ENCODE data around the gene MRPL45.

MRPL45 gene

GRCh38 chr17:38325221-38325851, 28.4 kb downstream of the MRPL45 start:
- DNase-seq = no peak

DNA sequence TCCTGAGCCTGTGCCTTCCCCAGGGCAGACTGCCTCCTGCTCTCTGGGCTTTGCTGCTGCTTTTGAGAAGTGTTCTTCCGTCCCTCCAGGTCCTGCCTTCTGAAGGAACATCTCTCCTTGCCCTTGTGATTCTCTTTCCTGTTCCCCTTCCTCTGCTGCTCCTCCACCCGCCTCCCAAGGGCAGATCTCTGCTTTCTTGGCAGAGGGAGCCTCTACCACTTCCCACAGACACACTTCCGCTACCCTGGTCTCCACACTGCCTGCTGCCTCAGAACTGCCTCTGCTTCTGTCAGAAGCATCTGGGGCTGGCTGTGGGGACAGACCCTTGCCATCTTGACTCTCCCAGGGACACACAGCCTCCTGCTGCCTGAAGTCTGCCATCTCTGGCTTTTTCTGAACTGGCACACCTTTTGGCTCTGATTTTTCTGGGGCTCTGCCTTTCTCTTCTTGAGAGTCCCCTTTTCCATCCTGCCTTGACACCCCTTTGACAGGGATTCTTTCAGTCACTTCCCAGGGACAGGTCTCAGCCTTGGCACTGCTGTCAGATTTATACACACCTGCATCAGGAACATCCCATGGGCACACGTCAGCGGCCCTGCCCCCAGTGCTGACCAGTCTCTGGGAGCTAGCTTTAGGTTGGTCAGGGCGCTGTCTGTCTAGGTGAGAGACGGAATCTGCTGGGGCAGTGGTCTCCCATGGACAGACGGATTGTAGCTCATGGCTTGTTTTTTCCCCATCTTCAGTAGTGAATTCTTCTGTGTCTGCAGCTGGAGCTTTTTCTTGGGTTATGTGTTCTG, 30.2 kb downstream of the MRPL45 start:
- DNase-seq = peak; percentile 73

DNA sequence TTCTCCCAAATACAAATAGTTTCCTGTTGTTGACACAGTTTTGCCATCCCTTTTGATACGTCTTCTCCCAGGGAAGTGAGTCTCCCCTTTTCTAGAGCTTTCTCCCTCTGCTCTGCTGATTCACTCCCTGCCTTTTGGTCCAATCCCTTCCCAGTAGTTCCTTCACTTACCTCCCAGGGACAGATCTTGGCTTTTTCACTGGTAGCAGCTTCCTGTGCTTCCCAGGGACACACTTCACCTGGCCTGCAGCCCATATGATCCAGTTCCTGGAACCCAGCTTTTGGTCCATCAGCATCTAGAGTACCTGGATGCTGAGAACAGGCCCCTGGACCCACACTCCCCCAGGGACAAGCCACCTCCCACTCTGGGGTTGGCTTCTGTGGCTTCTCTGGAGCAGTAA, 31.0 kb downstream of the MRPL45 start:
- DNase-seq = no peak

DNA sequence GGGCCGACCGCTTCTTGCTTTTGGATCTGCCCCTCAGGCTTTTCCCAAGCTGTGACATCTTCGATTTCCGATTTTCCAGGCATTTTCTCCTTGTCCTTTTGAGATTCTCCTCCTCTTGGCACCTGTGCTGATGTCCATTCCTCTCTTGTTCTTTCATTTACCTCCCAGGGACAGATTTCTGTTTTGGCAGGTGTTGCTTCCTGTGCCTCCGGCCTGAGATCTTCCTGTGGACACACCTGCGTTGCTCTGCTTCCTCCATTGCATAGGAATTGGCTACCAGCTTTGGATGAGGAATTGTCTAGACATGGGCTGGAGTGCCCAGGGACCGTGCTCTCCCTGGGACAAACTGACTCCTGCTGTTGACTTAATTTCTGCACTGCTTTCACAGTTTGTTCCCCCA, 31.7 kb downstream of the MRPL45 start:
- no peak for DNase-seq

DNA sequence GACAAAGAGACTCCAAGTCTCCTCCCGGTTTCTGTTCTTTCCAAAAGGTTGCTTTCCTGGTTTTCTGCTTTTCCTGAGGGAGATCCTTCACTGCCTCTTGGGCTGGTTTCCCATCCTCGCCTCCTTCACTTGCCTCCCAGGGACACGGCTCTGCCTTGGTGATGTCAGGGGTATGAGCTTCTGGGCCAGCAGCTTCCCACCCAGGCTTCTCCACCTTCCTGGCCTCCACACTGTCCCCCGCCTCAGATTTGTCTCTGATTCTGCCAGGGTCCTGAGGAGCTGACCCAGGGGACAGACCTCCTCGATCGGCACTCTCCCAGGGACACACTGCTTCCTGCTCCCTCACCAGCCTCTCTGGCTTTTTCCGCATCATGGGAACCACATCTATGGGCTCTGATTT, 32.3 kb downstream of the MRPL45 start:
- no peak for DNase-seq

- no peak for DNase-seq
Observed at GRCh38 chr17:38329808-38330730, 33.1 kb downstream of the MRPL45 start.

GRCh38 chr17:38330941-38331411, 34.0 kb downstream of the MRPL45 start:
- no peak for DNase-seq

GRCh38 chr17:38332735-38333134, 35.8 kb downstream of the MRPL45 start:
- no peak for DNase-seq

DNA sequence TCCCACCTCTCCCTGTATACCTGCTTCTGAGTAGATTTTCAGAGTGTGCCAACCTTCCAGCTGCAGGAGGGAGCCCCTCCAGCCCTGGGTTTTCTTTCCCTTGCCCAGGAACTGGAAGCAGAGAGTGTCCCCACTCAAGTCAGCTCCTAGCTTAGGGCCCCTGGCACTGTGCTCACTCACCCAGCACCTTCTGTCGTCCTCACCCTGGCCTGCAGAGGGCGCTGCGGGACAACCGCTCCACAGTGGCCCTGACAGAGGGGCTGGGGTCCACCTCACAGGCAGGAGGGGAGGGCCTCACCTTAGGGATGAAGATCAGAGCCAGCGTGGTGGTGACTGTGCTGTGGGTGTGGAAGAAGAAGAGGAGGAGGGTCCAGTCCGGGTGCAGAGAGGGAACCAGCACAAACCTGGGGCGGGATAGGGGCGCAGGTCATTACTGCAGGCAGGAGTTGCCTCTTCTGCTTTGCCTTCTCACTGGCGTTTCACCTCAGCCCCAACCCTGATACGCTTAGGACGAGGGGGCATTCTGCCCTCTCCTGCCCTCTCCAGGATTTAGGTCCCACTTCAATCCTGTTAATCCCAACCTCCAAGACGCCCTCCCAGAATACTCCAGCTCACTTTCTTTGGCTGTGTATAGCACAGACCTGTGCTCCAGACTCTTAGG, 36.8 kb downstream of the MRPL45 start:
- peak; percentile 20 for DNase-seq

- DNase-seq = no peak
Observed at GRCh38 chr17:38334480-38335364, 37.8 kb downstream of the MRPL45 start.

DNA sequence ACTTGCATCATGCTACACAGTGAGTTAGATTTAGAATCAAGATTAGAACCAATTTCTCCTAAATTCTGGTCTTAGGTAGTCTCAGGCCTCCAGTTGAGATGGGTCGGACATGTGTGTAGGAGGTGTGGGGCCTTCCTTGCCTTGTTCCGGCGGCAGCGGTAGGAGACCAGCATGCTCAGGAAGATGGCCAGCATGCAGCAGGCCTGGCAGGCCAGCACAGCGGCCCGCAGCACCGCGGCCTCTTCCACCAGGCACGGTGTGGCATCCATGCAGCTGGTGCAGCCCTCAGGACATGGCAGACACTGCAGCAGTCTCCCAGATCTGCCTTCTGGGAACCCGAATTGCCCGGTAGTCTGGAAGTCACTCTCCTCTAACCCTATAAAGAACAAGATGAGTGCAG, 39.9 kb downstream of the MRPL45 start:
- no peak for DNase-seq

GRCh38 chr17:38338053-38338452, 41.1 kb downstream of the MRPL45 start:
- DNase-seq = no peak

DNA sequence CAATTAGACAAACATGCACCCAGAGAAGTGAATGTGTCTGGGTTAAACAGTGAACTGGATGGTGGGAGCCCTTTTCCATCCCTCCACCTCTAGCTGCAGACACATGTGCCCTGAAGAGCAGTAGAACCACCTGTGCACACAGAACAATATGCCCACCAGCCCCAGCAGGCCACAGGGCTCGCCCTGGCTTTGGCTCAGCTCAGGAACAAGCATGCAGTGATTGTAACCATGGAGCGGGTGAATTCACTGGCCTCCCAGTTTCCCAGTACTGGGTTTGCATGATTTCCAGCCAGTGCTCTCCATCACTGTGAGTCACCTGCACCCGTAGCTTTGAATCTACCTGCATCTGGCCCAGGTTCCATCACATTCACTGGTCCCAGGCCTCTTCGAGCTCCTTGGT, 41.6 kb downstream of the MRPL45 start:
- no peak for DNase-seq

- DNase-seq = no peak
Observed at GRCh38 chr17:38339891-38340290, 42.9 kb downstream of the MRPL45 start.

GRCh38 chr17:38341035-38341721, 44.2 kb downstream of the MRPL45 start:
- peak; percentile 62 for DNase-seq

- no peak for DNase-seq
Observed at GRCh38 chr17:38342886-38343607, 46.1 kb downstream of the MRPL45 start.

DNA sequence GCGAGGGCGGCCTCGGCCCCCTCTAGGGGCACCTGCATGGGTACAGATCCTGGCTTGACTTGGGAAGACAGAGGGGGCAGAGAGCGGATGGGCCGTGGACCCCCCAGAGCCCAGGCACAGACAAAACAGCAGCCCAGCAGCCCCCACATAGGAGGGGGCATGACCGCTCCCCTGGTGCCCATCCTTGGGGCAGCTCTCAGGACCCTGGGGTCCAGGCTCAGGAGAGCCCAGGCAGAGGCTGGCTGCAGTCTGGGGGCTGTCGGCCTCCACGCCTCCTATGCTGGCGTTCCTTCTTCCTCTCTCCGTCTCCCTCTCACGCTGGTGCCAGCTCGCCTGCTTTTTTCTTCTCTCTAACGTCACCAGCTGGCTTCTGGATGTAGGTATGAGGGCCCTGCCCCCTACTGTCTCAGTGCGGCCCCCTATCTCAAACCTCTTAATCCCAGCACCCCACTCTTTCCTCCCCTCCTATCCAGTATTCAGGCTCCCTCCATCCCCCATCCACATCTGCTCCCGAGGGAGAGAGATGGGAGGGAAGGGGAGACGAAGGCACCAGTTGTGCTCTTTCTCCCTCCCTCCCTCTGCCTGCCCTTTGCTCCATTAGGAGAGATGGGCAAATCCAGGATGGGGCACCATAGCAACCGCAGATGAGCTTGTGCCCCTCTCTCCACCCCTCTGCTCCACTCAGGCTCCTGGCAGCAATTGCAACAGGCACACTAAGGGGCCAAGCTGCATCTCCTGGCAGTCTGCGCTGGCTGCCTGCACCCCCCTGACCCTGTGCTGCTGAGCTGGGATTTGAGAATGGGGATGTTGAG, 46.8 kb downstream of the MRPL45 start, which contains the start of gene GPR179:
Gene GPR179 (minus strand): TSS at position 349 of the 812 bp plus-strand sequence. CDS start 167 bp downstream, at position 182.
- no peak for DNase-seq

DNA sequence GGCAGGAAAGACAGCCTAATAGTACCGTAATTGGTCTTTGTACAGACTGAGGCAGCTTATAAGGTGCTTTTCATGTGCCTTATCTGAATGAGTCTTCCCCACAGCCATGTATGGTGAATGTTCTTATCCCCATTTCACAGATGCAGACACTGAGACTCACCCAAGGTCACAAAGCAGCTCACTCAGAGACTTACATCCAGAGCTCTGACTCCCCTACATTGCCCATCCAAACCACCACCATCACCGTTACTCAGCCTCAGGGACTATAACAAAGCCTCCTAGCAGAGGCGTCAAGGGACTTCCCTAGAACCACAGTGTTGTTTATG, 47.4 kb downstream of the MRPL45 start:
- DNase-seq = no peak

GRCh38 chr17:38345743-38346142, 48.8 kb downstream of the MRPL45 start:
- DNase-seq = no peak

All from MV-4-11 (cell line).